ENCODE results near the gene LSM7.

DNA sequence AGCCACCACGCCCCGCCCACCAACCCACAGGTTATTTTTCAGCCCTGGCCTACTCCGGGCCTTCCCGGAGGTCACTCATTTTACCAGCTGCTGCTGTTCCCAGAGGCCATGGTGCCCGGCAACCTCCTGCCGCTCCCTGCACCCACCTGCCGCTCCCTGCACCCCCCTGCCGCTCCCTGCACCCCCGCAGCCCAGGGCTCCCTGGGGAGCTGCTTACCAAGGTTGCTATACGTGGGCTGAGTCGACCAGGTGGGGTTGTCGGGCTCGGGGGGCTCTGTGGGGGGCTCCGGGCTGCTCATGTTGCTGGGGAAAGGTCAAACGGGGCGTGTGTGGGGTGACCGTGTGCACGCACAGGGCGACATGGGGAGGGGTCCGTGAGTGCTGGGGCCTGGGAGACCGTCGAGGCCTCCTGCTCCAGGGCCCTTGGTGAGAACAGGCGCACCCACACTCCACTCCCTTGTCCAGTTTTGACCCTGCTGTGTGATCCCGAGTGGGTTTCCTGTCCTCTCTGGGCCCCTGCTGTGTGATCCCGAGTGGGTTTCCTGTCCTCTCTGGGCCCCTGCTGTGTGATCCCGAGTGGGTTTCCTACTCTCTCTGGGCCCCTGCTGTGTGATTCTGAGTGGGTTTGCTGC is 47.6 kb downstream of the LSM7 start:
- TF ChIP-seq, protein P1, sequence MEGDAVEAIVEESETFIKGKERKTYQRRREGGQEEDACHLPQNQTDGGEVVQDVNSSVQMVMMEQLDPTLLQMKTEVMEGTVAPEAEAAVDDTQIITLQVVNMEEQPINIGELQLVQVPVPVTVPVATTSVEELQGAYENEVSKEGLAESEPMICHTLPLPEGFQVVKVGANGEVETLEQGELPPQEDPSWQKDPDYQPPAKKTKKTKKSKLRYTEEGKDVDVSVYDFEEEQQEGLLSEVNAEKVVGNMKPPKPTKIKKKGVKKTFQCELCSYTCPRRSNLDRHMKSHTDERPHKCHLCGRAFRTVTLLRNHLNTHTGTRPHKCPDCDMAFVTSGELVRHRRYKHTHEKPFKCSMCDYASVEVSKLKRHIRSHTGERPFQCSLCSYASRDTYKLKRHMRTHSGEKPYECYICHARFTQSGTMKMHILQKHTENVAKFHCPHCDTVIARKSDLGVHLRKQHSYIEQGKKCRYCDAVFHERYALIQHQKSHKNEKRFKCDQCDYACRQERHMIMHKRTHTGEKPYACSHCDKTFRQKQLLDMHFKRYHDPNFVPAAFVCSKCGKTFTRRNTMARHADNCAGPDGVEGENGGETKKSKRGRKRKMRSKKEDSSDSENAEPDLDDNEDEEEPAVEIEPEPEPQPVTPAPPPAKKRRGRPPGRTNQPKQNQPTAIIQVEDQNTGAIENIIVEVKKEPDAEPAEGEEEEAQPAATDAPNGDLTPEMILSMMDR (IDR thresholded peaks at IDR 0.05; ENCODE audit: low read length) = no peak
- no peak for TF ChIP-seq EZH2 (IDR thresholded peaks at IDR 0.05; ENCODE audit: borderline replicate concordance, low read length)

All from OCI-LY1 (cell line).